Nephron progenitor cell (in vitro differentiated cells): Measurements from ENCODE around the gene TCEANC2.

Source experiments
- DNase-seq: peaks from one replicate; pipeline ENCODE4 v3.0.0; 2021
- H3K27ac Mint-ChIP-seq: 2 replicates; pipeline ENCODE4 v1.8.0; 2021; ENCODE audit warnings: mild to moderate bottlenecking, moderate library complexity, mixed read lengths
- H3K27me3 Mint-ChIP-seq: 2 replicates; pipeline ENCODE4 v1.8.0; 2021; ENCODE audit warnings: mild to moderate bottlenecking, low read depth, mixed read lengths; ENCODE audit not compliant: poor library complexity
- H3K36me3 Mint-ChIP-seq: 2 replicates; pipeline ENCODE4 v1.8.0; 2021; ENCODE audit warnings: low read depth, mixed read lengths
- H3K4me1 Mint-ChIP-seq: 2 replicates; pipeline ENCODE4 v1.8.0; 2021; ENCODE audit warnings: mixed read lengths
- H3K4me3 Mint-ChIP-seq: 2 replicates; pipeline ENCODE4 v1.8.0; 2021; ENCODE audit warnings: mild to moderate bottlenecking, moderate library complexity, mixed read lengths
- H3K9me3 Mint-ChIP-seq: 2 replicates; pipeline ENCODE4 v1.8.0; 2021; ENCODE audit warnings: mild to moderate bottlenecking, moderate library complexity, mixed read lengths
- TF ChIP-seq, protein P1 (sequence below): fragments of 200-600 bp; sonication (generic); IDR thresholded peaks from 2 replicates; pipeline ENCODE4 v1.5.0; 2021; ENCODE audit warnings: antibody characterized with exemption

The TCEANC2 gene

DNA sequence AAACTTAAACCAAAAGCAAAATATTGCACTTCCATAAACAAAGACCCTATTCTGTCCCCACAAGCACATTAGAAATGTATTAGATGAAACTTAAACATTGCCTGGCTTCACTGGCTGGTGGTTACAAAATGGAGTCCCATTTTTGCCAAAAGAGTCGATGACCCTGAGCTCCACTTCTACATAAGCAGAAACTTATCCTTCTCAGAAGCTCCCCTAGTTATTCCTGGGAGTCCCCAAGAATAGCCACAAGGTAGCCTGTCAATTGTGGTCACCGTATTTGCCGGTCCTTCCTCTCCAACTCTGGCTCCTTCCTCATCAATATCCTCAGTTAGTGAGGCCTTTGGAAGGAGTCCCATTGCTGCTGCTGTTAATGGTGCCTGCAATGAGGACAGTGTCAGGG, 62.1 kb downstream of the TCEANC2 start:
- DNase-seq: no peak
- Mint-ChIP-seq H3K27ac (no peak overlapping the region), H3K4me1 (peaks cover 45% of the 10 kb centered on the region), H3K36me3 (no peaks in the 10 kb centered on the region), H3K9me3 (no peaks in the 10 kb centered on the region), H3K27me3 (peaks cover 8% of the 10 kb centered on the region), H3K4me3 (no peak overlapping the region)
- TF ChIP-seq, protein P1, sequence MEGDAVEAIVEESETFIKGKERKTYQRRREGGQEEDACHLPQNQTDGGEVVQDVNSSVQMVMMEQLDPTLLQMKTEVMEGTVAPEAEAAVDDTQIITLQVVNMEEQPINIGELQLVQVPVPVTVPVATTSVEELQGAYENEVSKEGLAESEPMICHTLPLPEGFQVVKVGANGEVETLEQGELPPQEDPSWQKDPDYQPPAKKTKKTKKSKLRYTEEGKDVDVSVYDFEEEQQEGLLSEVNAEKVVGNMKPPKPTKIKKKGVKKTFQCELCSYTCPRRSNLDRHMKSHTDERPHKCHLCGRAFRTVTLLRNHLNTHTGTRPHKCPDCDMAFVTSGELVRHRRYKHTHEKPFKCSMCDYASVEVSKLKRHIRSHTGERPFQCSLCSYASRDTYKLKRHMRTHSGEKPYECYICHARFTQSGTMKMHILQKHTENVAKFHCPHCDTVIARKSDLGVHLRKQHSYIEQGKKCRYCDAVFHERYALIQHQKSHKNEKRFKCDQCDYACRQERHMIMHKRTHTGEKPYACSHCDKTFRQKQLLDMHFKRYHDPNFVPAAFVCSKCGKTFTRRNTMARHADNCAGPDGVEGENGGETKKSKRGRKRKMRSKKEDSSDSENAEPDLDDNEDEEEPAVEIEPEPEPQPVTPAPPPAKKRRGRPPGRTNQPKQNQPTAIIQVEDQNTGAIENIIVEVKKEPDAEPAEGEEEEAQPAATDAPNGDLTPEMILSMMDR: no peak

- H3K4me1 Mint-ChIP-seq: peaks cover 48% of the 10 kb centered on the region
- no peaks in the 10 kb centered on the region for H3K36me3 Mint-ChIP-seq
- H3K27ac Mint-ChIP-seq: no peak overlapping the region
- no peak overlapping the region for H3K4me3 Mint-ChIP-seq
- H3K27me3 Mint-ChIP-seq: peaks cover 26% of the 10 kb centered on the region
- TF ChIP-seq, protein P1: no peak
- no peak for DNase-seq
- H3K9me3 Mint-ChIP-seq: no peaks in the 10 kb centered on the region
Measured at GRCh38 chr1:54117815-54118563, 64.6 kb downstream of the TCEANC2 start.

- Mint-ChIP-seq H3K27ac (no peak overlapping the region), H3K9me3 (no peaks in the 10 kb centered on the region)
- TF ChIP-seq, protein P1: no peak
Measured at GRCh38 chr1:54118704-54119103, 65.3 kb downstream of the TCEANC2 start.

GRCh38 chr1:54120018-54120697, 66.8 kb downstream of the TCEANC2 start:
- Mint-ChIP-seq H3K9me3 (no peaks in the 10 kb centered on the region), H3K4me1 (peaks cover 44% of the 10 kb centered on the region), H3K27me3 (peaks cover 36% of the 10 kb centered on the region), H3K4me3 (no peak overlapping the region), H3K36me3 (no peaks in the 10 kb centered on the region), H3K27ac (no peak overlapping the region)
- TF ChIP-seq, protein P1: no peak
- no peak for DNase-seq

More at GRCh38 chr1:54118704-54119103, 65.3 kb downstream of the TCEANC2 start:
- peaks cover 47% of the 10 kb centered on the region for H3K4me1 Mint-ChIP-seq
- no peaks in the 10 kb centered on the region for H3K36me3 Mint-ChIP-seq
- no peak for DNase-seq
- no peak overlapping the region for H3K4me3 Mint-ChIP-seq
- peaks cover 33% of the 10 kb centered on the region for H3K27me3 Mint-ChIP-seq

DNA sequence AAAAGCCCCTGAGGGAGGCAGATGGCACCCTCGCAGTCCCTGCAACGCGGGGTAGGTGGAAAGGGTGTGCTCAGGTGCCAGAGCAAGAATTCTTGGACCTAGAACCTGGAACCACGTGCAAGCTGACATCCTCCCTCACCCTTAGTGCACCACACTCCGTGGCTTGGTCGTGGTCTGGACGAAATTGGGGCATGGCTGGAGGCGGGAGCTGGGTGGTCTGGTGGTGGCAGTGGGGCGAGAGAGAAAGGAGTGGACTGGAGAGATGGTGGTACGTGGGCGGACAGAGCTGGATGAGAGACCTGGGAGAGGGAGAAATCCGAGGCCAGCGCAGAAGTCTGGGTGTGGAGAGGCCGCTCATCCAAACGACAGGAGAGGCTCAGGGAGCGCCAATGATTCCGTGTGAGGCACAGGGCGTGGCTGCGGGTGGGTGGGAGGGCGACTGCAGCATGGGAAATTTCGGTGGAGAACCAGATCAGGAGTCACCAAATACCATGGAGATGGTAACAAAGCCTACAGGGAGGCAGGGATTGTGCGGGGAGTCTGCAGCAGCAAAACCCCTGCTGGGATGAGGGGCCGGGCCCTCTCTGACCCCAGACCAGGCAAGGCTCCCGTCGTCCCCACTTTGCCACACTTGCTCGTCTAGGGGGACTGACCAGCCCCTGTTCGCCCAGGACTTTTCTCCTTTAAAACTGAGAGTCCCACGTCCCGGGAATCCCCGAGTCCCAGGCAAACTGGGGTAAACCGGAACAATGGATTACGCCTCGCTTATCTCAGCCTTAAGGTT, 67.5 kb downstream of the TCEANC2 start:
- no peak for DNase-seq
- Mint-ChIP-seq H3K27me3 (peaks cover 36% of the 10 kb centered on the region), H3K9me3 (no peaks in the 10 kb centered on the region), H3K4me1 (peaks cover 37% of the 10 kb centered on the region), H3K4me3 (peak overlapping the region; percentile 78), H3K36me3 (no peaks in the 10 kb centered on the region), H3K27ac (no peak overlapping the region)
- TF ChIP-seq, protein P1: no peak
